PFSK-1 (cell line): ENCODE measurements around the gene THSD4.

ENCODE experiments used
- FOXP2 ChIP-seq: optimal IDR thresholded peaks from 2 replicates; pipeline ENCODE3; 2011; ENCODE audit warnings: borderline replicate concordance, control low read depth, inconsistent platforms; ENCODE audit not compliant: insufficient read depth; ENCODE audit errors: extremely low read length, extremely low read depth
- POLR2AphosphoS5 ChIP-seq: IDR thresholded peaks from 2 replicates; pipeline ENCODE4 v1.6.1; 2012; ENCODE audit warnings: low read depth, mild to moderate bottlenecking, control low read depth, low read length, moderate library complexity

DNA sequence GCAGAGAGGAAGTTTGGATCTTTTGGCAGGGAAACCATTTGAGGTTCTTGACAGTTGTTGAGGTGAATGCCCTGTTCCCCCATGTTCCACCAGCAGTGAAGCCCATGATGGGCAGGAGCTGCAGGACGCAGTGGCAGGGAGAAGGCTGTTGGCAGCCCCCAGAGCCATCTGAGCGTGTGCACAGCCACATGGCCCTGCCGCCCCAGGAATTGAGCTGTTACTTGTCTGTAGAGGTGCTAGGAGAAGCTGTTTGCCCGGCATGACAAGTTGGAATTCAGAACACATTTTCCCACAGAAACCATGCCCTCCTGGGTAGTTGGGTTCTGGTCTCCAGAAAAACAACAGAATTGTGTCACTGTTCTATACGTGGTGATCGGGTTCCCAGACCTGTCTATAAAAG lies 476.9 kb downstream of the THSD4 start:
- TF ChIP-seq FOXP2 (no peak), POLR2AphosphoS5 (no peak)
